ENCODE results near the gene URGCP.

DNA sequence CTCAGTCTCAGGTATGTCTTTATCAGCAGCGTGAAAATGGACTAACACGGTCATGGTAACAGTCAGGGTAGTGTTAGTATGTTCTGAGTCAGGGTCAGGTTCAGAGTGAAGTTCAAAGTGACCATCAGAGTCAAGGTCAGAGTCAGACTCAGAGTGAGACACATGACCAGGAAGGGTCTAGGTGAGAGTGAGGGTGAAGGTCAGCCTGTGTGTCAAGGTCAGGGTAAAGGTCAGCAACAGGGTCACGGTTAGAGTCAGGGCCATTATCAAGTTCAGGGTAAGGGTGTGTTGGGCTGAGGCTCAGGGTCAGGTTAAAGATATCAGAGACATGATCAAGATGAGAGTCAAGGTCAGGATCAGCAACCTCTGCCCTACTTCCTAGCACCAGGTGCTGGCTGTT is 41.1 kb downstream of the URGCP start:
- no peak for TF ChIP-seq POLR2AphosphoS5 (IDR thresholded peaks at IDR 0.05; ENCODE audit: low read depth)
- TF ChIP-seq, protein P1, sequence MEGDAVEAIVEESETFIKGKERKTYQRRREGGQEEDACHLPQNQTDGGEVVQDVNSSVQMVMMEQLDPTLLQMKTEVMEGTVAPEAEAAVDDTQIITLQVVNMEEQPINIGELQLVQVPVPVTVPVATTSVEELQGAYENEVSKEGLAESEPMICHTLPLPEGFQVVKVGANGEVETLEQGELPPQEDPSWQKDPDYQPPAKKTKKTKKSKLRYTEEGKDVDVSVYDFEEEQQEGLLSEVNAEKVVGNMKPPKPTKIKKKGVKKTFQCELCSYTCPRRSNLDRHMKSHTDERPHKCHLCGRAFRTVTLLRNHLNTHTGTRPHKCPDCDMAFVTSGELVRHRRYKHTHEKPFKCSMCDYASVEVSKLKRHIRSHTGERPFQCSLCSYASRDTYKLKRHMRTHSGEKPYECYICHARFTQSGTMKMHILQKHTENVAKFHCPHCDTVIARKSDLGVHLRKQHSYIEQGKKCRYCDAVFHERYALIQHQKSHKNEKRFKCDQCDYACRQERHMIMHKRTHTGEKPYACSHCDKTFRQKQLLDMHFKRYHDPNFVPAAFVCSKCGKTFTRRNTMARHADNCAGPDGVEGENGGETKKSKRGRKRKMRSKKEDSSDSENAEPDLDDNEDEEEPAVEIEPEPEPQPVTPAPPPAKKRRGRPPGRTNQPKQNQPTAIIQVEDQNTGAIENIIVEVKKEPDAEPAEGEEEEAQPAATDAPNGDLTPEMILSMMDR (conservative IDR thresholded peaks at IDR 0.05; ENCODE audit: low read depth in 2 of 2), result no peak
- no peak for TF ChIP-seq EZH2 (IDR thresholded peaks at IDR 0.05; ENCODE audit: low read depth, unreplicated experiment)
- TF ChIP-seq EZH2phosphoT487 (IDR thresholded peaks at IDR 0.05; ENCODE audit: unreplicated experiment), result no peak
- TF ChIP-seq STAT1 (IDR thresholded peaks at IDR 0.05; ENCODE audit: unreplicated experiment), result no peak

Data from GM23338 (cell line).